DND-41 (cell line): ENCODE results near the gene TNS1.

Experiments used
- CTCF ChIP-seq: IDR thresholded peaks from 2 replicates; pipeline ENCODE4 v1.5.1; 2012; ENCODE audit warnings: borderline replicate concordance, low read length, moderate library complexity, mild to moderate bottlenecking; ENCODE audit not compliant: poor library complexity, severe bottlenecking; ENCODE audit errors: extremely low read depth
- EZH2 ChIP-seq: IDR thresholded peaks from 3 replicates; pipeline ENCODE4 v1.6.1; 2012; ENCODE audit warnings: borderline replicate concordance, low read depth, mild to moderate bottlenecking, moderate library complexity, low read length, inconsistent platforms; ENCODE audit not compliant: severe bottlenecking

- TF ChIP-seq CTCF = no peak
- no peak for TF ChIP-seq EZH2
Measured at GRCh38 chr2:218022131-218022850, 19.5 kb upstream of the TNS1 start.
